Heart left ventricle (tissue), 16 donors: Measurements from ENCODE around the gene OR10AD1. TPM values are rescaled to one million over a fixed set of nuclear protein-coding genes. Genes with fewer than 3 reads are reported as not detected.

Source experiments
- ATAC-seq, 4 donors: fragments of 200-7000 bp; cut with Tn5 transposase; one replicate each; pipeline ENCODE4 v1.9.1; 2020 to 2022; ENCODE audit warnings: moderate library complexity in 4 of 4, mild to moderate bottlenecking in 3 of 4, moderate number of reproducible peaks in 1 of 4
- DNase-seq, 5 donors: peaks; one replicate each; pipeline ENCODE4 v3.0.0-alpha.2; 2020
- H3K27ac ChIP-seq, 12 donors: fragments of 200-600 bp; sonication (generic) in 4 of 12; one replicate each; pipeline versions ENCODE4 v1.5.0 to v1.8.0; 2016 to 2022; ENCODE audit warnings: mild to moderate bottlenecking in 2 of 12
- H3K27me3 ChIP-seq, 9 donors: fragments of 200-600 bp; sonication (generic) in 2 of 9; one replicate each; pipeline versions ENCODE4 v1.5.1 to v1.8.0; 2016 to 2022; ENCODE audit warnings: mild to moderate bottlenecking in 3 of 9
- H3K36me3 ChIP-seq, 9 donors: fragments of 200-600 bp; sonication (generic) in 2 of 9; one replicate each; pipeline versions ENCODE4 v1.5.0 to v1.8.0; 2018 to 2022; ENCODE audit warnings: mild to moderate bottlenecking in 2 of 9
- H3K4me1 ChIP-seq, 12 donors: fragments of 200-600 bp; sonication (generic) in 4 of 12; one replicate each; pipeline versions ENCODE4 v1.5.0 to v1.8.0; 2016 to 2022; ENCODE audit warnings: mild to moderate bottlenecking in 3 of 12
- H3K4me3 ChIP-seq, 12 donors: fragments of 200-600 bp; sonication (generic) in 4 of 12; one replicate each; pipeline versions ENCODE4 v1.5.0 to v1.8.0; 2017 to 2022; ENCODE audit warnings: mild to moderate bottlenecking in 9 of 12, moderate library complexity in 4 of 12
- H3K9me3 ChIP-seq, 12 donors: fragments of 200-600 bp; sonication (generic) in 4 of 12; one replicate each; pipeline versions ENCODE4 v1.5.0 to v1.8.0; 2016 to 2022; ENCODE audit warnings: mild to moderate bottlenecking in 1 of 12
- POLR2A ChIP-seq, 2 donors: fragments of 450-650 bp; IDR thresholded peaks; one replicate each; pipeline ENCODE4 v1.6.1; 2017; ENCODE audit warnings: antibody characterized with exemption in 2 of 2, mild to moderate bottlenecking in 2 of 2, moderate library complexity in 2 of 2
- WGBS, 4 donors: extraction: QIAGEN DNeasy Blood & Tissue Kit in 2 of 4; methylation state at CpG; one replicate each; pipeline versions ENCODE4 v1.1.5 to v1.1.7; 2013 to 2018; 5-methylcytosine and 5-hydroxymethylcytosine counted together
- intact Hi-C, 10 donors: fragments of 100-400 bp; cut with DNase I; formaldehyde crosslinking; loops; one replicate each; pipeline versions ENCODE4 v1.11.1 to v1.14.2; 2022
- polyA plus RNA-seq, 2 donors: library from polyadenylated mRNA; stranded (reverse); fragments of 200-250 nt; gene quantifications; one replicate each; pipeline ENCODE4 v1.2.3, GENCODE V29; 2013
- total RNA-seq, 9 donors: library from RNA; depleted of rRNA in 2 of 9; stranded (reverse); fragments of >200 nt in 2 of 9; fragmentation: NEBNext Ultra II Directional in 3 of 9; extraction: Animal tissue kit (Norgen Biotek cat#: 25700) in 3 of 9; gene quantifications; one replicate each; pipeline versions ENCODE4 v1.1.0 to v1.2.4, GENCODE V29; 2016 to 2023
- TF ChIP-seq, protein P1 (sequence below), 12 donors: fragments of 200-600 bp; sonication (generic) in 4 of 12; IDR thresholded peaks; one replicate each; pipeline versions ENCODE4 v1.5.0 to v1.8.0; 2018 to 2022; ENCODE audit warnings: antibody characterized with exemption in 12 of 12, mild to moderate bottlenecking in 5 of 12
- donor health status: ischemic (EF 13 %, LVEDD 7.1; RV severe dilation, severe dysfunction).
- donor health status: healthy with polysubstance abuse.
- donor health status: DM: no; HTN: yes; CAD: no.
- donor health status: DM: no; HTN: no; CAD: no.
- donor health status: ischemic (EF 25% LVEDD 6.9; RV normal size, moderate dysfunction).
- donor health status: ischemic (EF 25% LVEDD 5.7; RV mildly dilated, moderate dysfunction).
- donor health status: healthy.
- donor health status: DM: yes; HTN: yes; CAD: no.
- donor health status: ischemic (EF 35%, LVEDD 5.7; RV mildly dilated, moderate dysfunction).
- donor health status: nonischemic (EF 11% LVEDD 7.7; RV severe dilation, severe dysfunction).
- donor health status: DM: yes; HTN: yes; CAD: no.
- donor health status: PGD.
- donor health status: ischemic (EF 29% LVEDD 5.4; RV normal size, mild dysfunction).
- donor health status: nonischemic (EF 23%, LVEDD 6.1; RV moderate dilation, normal function).

Gene OR10AD1
- total and polyA plus RNA-seq, 11 donors, result not detected

DNA sequence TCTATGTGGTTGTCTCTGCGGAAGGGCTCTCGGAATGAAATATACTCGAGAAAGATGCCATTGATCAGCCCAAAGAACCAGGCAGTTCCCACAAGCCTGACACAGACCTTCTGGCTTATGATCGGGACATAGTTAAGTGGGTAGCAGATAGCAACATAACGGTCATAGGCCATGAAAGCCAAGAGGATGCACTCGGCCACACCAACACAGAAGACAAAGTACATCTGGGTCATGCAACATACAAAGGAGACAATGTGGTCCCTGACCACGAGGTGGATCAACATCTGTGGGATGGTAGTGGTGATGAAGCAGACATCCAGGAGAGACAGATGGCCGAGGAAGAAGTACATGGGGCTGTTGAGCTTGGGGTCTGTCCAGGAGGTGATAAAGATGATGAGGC, 326 bp downstream of the OR10AD1 start:
- no peak for DNase-seq
- ATAC-seq, result no peak
- peaks cover 0 to 18% (median 0%) of the 10 kb centered on the region in 9 donors for H3K36me3 ChIP-seq
- H3K27me3 ChIP-seq, result no peaks in the 10 kb centered on the region
- peaks cover 0 to 46% (median 7%) of the 10 kb centered on the region in 12 donors for H3K9me3 ChIP-seq
- no peak overlapping the region for H3K4me3 ChIP-seq
- H3K27ac ChIP-seq, result no peak overlapping the region
- peaks cover 0 to 26% (median 11%) of the 10 kb centered on the region in 12 donors for H3K4me1 ChIP-seq
- intact Hi-C loops, result loop anchor here in 4 of 10 donors (5.0 to 10.0 kb wide), 3 partner anchors 92 to 152 kb away; partner anchors contain the start of gene ZNF641 (in 1 of the 4)
- TF ChIP-seq, protein P1, sequence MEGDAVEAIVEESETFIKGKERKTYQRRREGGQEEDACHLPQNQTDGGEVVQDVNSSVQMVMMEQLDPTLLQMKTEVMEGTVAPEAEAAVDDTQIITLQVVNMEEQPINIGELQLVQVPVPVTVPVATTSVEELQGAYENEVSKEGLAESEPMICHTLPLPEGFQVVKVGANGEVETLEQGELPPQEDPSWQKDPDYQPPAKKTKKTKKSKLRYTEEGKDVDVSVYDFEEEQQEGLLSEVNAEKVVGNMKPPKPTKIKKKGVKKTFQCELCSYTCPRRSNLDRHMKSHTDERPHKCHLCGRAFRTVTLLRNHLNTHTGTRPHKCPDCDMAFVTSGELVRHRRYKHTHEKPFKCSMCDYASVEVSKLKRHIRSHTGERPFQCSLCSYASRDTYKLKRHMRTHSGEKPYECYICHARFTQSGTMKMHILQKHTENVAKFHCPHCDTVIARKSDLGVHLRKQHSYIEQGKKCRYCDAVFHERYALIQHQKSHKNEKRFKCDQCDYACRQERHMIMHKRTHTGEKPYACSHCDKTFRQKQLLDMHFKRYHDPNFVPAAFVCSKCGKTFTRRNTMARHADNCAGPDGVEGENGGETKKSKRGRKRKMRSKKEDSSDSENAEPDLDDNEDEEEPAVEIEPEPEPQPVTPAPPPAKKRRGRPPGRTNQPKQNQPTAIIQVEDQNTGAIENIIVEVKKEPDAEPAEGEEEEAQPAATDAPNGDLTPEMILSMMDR (IDR thresholded peaks at IDR 0.05), result no peak
- no peak for TF ChIP-seq POLR2A (IDR thresholded peaks at IDR 0.05)
- 84 to 91% (median 90%) methylated on average over 8 of the region's 8 CpGs for WGBS, 4 donors

DNA sequence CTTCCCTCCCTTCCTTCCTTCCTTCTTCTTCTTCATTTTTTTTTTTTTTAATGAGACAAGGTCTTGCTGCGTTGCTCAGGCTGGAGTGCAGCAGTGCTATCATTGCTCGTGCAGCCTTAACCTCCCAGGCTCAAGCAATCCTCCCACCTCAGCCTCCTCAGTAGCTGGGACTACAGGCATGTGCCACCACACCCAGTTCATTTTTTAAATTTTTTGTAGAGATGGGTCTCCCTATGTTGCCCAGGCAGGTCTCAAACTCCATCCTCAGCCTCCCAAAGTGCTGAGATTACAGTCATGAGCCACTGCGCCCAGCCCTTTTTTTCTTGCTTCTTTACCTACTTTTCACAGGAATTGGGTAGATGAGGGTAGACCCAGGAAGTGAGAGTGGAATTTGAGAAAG, 1.6 kb downstream of the OR10AD1 start:
- 92 to 98% (median 93%) methylated on average over 3 of the region's 3 CpGs for WGBS, 4 donors
- Histone ChIP-seq H3K9me3 (peaks cover 0 to 33% (median 2%) of the 10 kb centered on the region in 12 donors), H3K4me1 (peaks cover 0 to 35% (median 16%) of the 10 kb centered on the region in 12 donors), H3K4me3 (no peak overlapping the region), H3K36me3 (peaks cover 0 to 18% (median 0%) of the 10 kb centered on the region in 9 donors), H3K27ac (no peak overlapping the region), H3K27me3 (no peaks in the 10 kb centered on the region)
- TF ChIP-seq, protein P1 (IDR thresholded peaks at IDR 0.05), result no peak
- no peak for TF ChIP-seq POLR2A (IDR thresholded peaks at IDR 0.05)
- no peak for ATAC-seq
- DNase-seq, result no peak
- intact Hi-C loops, result loop anchor here in 4 of 10 donors (5.0 to 10.0 kb wide), 3 partner anchors 93 to 153 kb away; partner anchors contain the start of gene ZNF641 (in 1 of the 4)

DNA sequence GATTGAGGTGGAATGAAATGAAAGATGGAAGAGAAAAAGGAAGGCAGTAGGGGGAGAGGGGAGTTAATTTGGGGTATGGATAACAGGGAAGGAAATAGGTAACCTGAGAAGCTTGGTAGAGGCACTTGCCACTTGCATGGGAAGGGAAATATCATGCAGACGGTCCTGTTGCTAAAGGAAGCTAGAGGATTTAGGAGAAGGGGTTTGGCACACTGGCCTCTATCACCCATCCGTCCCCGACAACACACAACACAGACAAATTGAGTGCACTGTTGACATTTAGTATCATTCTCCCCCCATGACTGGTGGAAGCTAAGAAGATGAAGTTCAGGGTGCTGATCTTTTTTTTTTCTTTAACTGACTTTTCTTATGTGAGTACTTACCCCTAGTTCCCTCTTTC, 2.0 kb downstream of the OR10AD1 start:
- Histone ChIP-seq H3K27me3 (no peaks in the 10 kb centered on the region), H3K9me3 (peaks cover 0 to 29% (median 0%) of the 10 kb centered on the region in 12 donors), H3K4me1 (peaks cover 0 to 35% (median 16%) of the 10 kb centered on the region in 12 donors), H3K4me3 (no peak overlapping the region), H3K36me3 (peaks cover 0 to 18% (median 0%) of the 10 kb centered on the region in 9 donors), H3K27ac (peak overlapping the region in 2 of 12 donors; percentile 99 to 100)
- WGBS, 4 donors, result 84 to 92% (median 89%) methylated on average over 3 of the region's 3 CpGs
- ATAC-seq (no peak), DNase-seq (no peak)
- intact Hi-C loops, result loop anchor here in 4 of 10 donors (5.0 to 10.0 kb wide), 3 partner anchors 94 to 154 kb away; partner anchors contain the start of gene ZNF641 (in 1 of the 4)
- TF ChIP-seq POLR2A (IDR thresholded peaks at IDR 0.05), result no peak
- TF ChIP-seq, protein P1 (IDR thresholded peaks at IDR 0.05), result no peak

DNA sequence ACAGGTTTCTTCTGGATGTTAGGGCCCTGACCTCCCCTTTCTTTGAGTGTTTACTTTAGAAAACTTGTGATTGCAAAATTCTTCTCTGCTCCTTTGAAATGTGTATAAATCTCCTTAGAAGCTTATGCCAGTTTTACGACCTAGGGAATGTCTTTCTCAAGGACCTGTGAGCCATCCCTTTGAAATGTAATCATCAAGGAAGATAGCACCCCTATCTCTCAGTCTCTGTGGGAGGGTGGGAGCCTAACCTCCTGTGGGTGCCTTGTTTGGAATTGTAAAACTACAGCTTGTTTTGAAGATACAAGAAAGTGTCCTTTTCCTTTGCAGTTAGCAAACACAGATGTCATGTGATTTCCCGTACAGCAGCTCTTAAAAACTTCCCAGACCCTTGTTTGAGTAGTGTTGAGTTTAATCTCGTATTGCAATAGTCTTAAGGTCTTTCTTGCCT, 3.3 kb downstream of the OR10AD1 start:
- intact Hi-C loops, result loop anchor here in 8 of 10 donors (2.0 to 10.0 kb wide), 8 partner anchors 42 to 415 kb away; partner anchors contain the start of genes ZNF641 (in 5 of the 8) and ASB8 (in 1 of the 8)
- TF ChIP-seq POLR2A (IDR thresholded peaks at IDR 0.05), result no peak
- TF ChIP-seq, protein P1 (IDR thresholded peaks at IDR 0.05), result no peak
- Histone ChIP-seq H3K27me3 (no peaks in the 10 kb centered on the region), H3K27ac (peak overlapping the region in 11 of 12 donors; percentile 89 to 100 (median 99)), H3K9me3 (peaks cover 0 to 16% (median 0%) of the 10 kb centered on the region in 12 donors), H3K36me3 (peaks cover 0 to 5% (median 0%) of the 10 kb centered on the region in 9 donors), H3K4me1 (peaks cover 0 to 35% (median 16%) of the 10 kb centered on the region in 12 donors), H3K4me3 (peak overlapping the region in 4 of 12 donors; percentile 70 to 92 (median 80))
- no peak for DNase-seq
- no peak for ATAC-seq
- 41 to 59% (median 48%) methylated on average over 3 of the region's 3 CpGs for WGBS, 4 donors
